ENCODE measurements around the gene P4HA1. TPM values are rescaled to one million over a fixed set of nuclear protein-coding genes. Genes with fewer than 3 reads are reported as not detected.
"Not testable (repeated sequence)": the region's sequence is repeated elsewhere in the genome, so short reads cannot be mapped to it uniquely, and the experiment has no call there.

Gene P4HA1
- total RNA-seq, 2 experiments from 2014 or later: 47.3 to 51.2 TPM

GRCh38 chr10:73053275-73053674 is 43.4 kb downstream of the P4HA1 start:
- Mint-ChIP-seq H3K27ac (no peak overlapping the region), H3K9me3 (no peaks in the 10 kb centered on the region), H3K4me1 (peaks cover 2% of the 10 kb centered on the region), H3K27me3 (no peaks in the 10 kb centered on the region), H3K4me3 (no peak overlapping the region), H3K36me3 (peaks cover 16% of the 10 kb centered on the region)
- POLR2A ChIA-PET: no interaction called here
- ATAC-seq (ENCODE audit: low read depth): no peak
- no peak for DNase-seq

GRCh38 chr10:73044378-73045285 is 52.0 kb downstream of the P4HA1 start:
- H3K27ac Mint-ChIP-seq: no peak overlapping the region
- H3K9me3 Mint-ChIP-seq: no peaks in the 10 kb centered on the region
- H3K4me3 Mint-ChIP-seq: no peak overlapping the region
- no peak for ATAC-seq (ENCODE audit: low read depth)
- DNase-seq: no peak
- H3K36me3 Mint-ChIP-seq: peaks cover 22% of the 10 kb centered on the region
- H3K27me3 Mint-ChIP-seq: no peaks in the 10 kb centered on the region
- POLR2A ChIA-PET: interaction anchor here (0.7 kb wide), 1 partner anchor 1916 kb away, joined by 3 read pairs; no protein-coding TSS in a partner anchor
- H3K4me1 Mint-ChIP-seq: no peaks in the 10 kb centered on the region

- H3K9me3 Mint-ChIP-seq: no peaks in the 10 kb centered on the region
- POLR2A ChIA-PET: no interaction called here
- H3K36me3 Mint-ChIP-seq: peaks cover 22% of the 10 kb centered on the region
- no peak overlapping the region for H3K4me3 Mint-ChIP-seq
- H3K27ac Mint-ChIP-seq: no peak overlapping the region
- DNase-seq (no peak), ATAC-seq (ENCODE audit: low read depth) (no peak)
- no peaks in the 10 kb centered on the region for H3K27me3 Mint-ChIP-seq
- H3K4me1 Mint-ChIP-seq: no peaks in the 10 kb centered on the region
Observed at GRCh38 chr10:73043766-73044377, 52.8 kb downstream of the P4HA1 start.

- H3K4me1 Mint-ChIP-seq: no peaks in the 10 kb centered on the region
- ATAC-seq (ENCODE audit: low read depth) (no peak), DNase-seq (no peak)
- no peaks in the 10 kb centered on the region for H3K27me3 Mint-ChIP-seq
- no peak overlapping the region for H3K27ac Mint-ChIP-seq
- no peak overlapping the region for H3K4me3 Mint-ChIP-seq
- H3K9me3 Mint-ChIP-seq: no peaks in the 10 kb centered on the region
- POLR2A ChIA-PET: no interaction called here
- peaks cover 20% of the 10 kb centered on the region for H3K36me3 Mint-ChIP-seq
Observed at GRCh38 chr10:73043319-73043718, 53.3 kb downstream of the P4HA1 start.

- Mint-ChIP-seq H3K4me1 (no peaks in the 10 kb centered on the region), H3K27ac (no peak overlapping the region), H3K27me3 (no peaks in the 10 kb centered on the region), H3K36me3 (peaks cover 20% of the 10 kb centered on the region), H3K9me3 (no peaks in the 10 kb centered on the region), H3K4me3 (no peak overlapping the region)
- ATAC-seq (ENCODE audit: low read depth) (no peak), DNase-seq (no peak)
- POLR2A ChIA-PET: no interaction called here
Observed at GRCh38 chr10:73042130-73042529, 54.5 kb downstream of the P4HA1 start.

GRCh38 chr10:73039635-73040034 is 57.0 kb downstream of the P4HA1 start:
- DNase-seq (no peak), ATAC-seq (ENCODE audit: low read depth) (no peak)
- H3K9me3 Mint-ChIP-seq: no peaks in the 10 kb centered on the region
- no peak overlapping the region for H3K27ac Mint-ChIP-seq
- no peaks in the 10 kb centered on the region for H3K27me3 Mint-ChIP-seq
- H3K36me3 Mint-ChIP-seq: peaks cover 17% of the 10 kb centered on the region
- no peak overlapping the region for H3K4me3 Mint-ChIP-seq
- POLR2A ChIA-PET: interaction anchor here (0.7 kb wide), 1 partner anchor 148 kb away, joined by 3 read pairs; no protein-coding TSS in a partner anchor
- H3K4me1 Mint-ChIP-seq: no peaks in the 10 kb centered on the region

GRCh38 chr10:73036285-73036684 is 60.4 kb downstream of the P4HA1 start:
- DNase-seq; H3K4me3 Mint-ChIP-seq; ATAC-seq (ENCODE audit: low read depth); H3K9me3 Mint-ChIP-seq; POLR2A ChIA-PET; H3K27ac Mint-ChIP-seq; H3K27me3 Mint-ChIP-seq; H3K4me1 Mint-ChIP-seq: not testable (repeated sequence)
- peaks cover 13% of the 10 kb centered on the region for H3K36me3 Mint-ChIP-seq

GRCh38 chr10:73032536-73032935 is 64.1 kb downstream of the P4HA1 start:
- Mint-ChIP-seq H3K4me1 (peaks cover 2% of the 10 kb centered on the region), H3K27ac (no peak overlapping the region), H3K36me3 (peaks cover 20% of the 10 kb centered on the region), H3K9me3 (no peaks in the 10 kb centered on the region), H3K4me3 (no peak overlapping the region), H3K27me3 (no peaks in the 10 kb centered on the region)
- POLR2A ChIA-PET: interaction anchor here (0.6 kb wide), 1 partner anchor 528 kb away, joined by 3 read pairs; no protein-coding TSS in a partner anchor
- DNase-seq (no peak), ATAC-seq (ENCODE audit: low read depth) (no peak)

- H3K4me1 Mint-ChIP-seq; DNase-seq; H3K4me3 Mint-ChIP-seq; H3K27me3 Mint-ChIP-seq; H3K9me3 Mint-ChIP-seq; ATAC-seq (ENCODE audit: low read depth); H3K27ac Mint-ChIP-seq; POLR2A ChIA-PET: not testable (repeated sequence)
- H3K36me3 Mint-ChIP-seq: peaks cover 53% of the 10 kb centered on the region
Observed at GRCh38 chr10:73026623-73027022, 70.0 kb downstream of the P4HA1 start.

GRCh38 chr10:73023455-73024070 is 73.1 kb downstream of the P4HA1 start:
- POLR2A ChIA-PET; DNase-seq; ATAC-seq (ENCODE audit: low read depth); H3K9me3 Mint-ChIP-seq; H3K4me3 Mint-ChIP-seq; H3K27ac Mint-ChIP-seq; H3K27me3 Mint-ChIP-seq: not testable (repeated sequence)
- Mint-ChIP-seq H3K36me3 (peaks cover 62% of the 10 kb centered on the region), H3K4me1 (peaks cover 14% of the 10 kb centered on the region)

- peaks cover 14% of the 10 kb centered on the region for H3K4me1 Mint-ChIP-seq
- H3K4me3 Mint-ChIP-seq; ATAC-seq (ENCODE audit: low read depth); POLR2A ChIA-PET; DNase-seq; H3K27ac Mint-ChIP-seq; H3K9me3 Mint-ChIP-seq; H3K27me3 Mint-ChIP-seq: not testable (repeated sequence)
- peaks cover 60% of the 10 kb centered on the region for H3K36me3 Mint-ChIP-seq
Observed at GRCh38 chr10:73022961-73023360, 73.7 kb downstream of the P4HA1 start.

- H3K9me3 Mint-ChIP-seq; H3K27ac Mint-ChIP-seq; H3K4me3 Mint-ChIP-seq; DNase-seq; ATAC-seq (ENCODE audit: low read depth); POLR2A ChIA-PET; H3K27me3 Mint-ChIP-seq: not testable (repeated sequence)
- Mint-ChIP-seq H3K4me1 (peaks cover 14% of the 10 kb centered on the region), H3K36me3 (peaks cover 48% of the 10 kb centered on the region)
Observed at GRCh38 chr10:73021538-73022164, 75.0 kb downstream of the P4HA1 start.

GRCh38 chr10:73021050-73021449 is 75.6 kb downstream of the P4HA1 start:
- Mint-ChIP-seq H3K4me3 (no peak overlapping the region), H3K4me1 (peaks cover 14% of the 10 kb centered on the region), H3K27me3 (no peaks in the 10 kb centered on the region), H3K9me3 (no peaks in the 10 kb centered on the region), H3K27ac (no peak overlapping the region), H3K36me3 (peaks cover 46% of the 10 kb centered on the region)
- no peak for ATAC-seq (ENCODE audit: low read depth)
- POLR2A ChIA-PET: no interaction called here
- DNase-seq: no peak

All from activated naive CD8-positive, alpha-beta T cell treated with anti-CD3 and anti-CD28 coated beads, Interleukin-2, amount 10 ng/mL, durations not matched to agents 7 days and 5 days (primary cell).